ENCODE measurements around the gene PAM16.
A peak's percentile ranks its signal among the peaks of the same experiment; 100 is the strongest.

Gene PAM16

GRCh38 chr16:4350787-4351659, at the start of gene PAM16 (continued):
- TF ChIP-seq, protein P1, sequence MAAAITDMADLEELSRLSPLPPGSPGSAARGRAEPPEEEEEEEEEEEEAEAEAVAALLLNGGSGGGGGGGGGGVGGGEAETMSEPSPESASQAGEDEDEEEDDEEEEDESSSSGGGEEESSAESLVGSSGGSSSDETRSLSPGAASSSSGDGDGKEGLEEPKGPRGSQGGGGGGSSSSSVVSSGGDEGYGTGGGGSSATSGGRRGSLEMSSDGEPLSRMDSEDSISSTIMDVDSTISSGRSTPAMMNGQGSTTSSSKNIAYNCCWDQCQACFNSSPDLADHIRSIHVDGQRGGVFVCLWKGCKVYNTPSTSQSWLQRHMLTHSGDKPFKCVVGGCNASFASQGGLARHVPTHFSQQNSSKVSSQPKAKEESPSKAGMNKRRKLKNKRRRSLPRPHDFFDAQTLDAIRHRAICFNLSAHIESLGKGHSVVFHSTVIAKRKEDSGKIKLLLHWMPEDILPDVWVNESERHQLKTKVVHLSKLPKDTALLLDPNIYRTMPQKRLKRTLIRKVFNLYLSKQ (tag by site-specific recombination; IDR thresholded peaks at IDR 0.05; ENCODE audit: borderline replicate concordance): no peak
- TF ChIP-seq ZNF561 (tag by site-specific recombination; IDR thresholded peaks at IDR 0.05; ENCODE audit: borderline replicate concordance) (peak; percentile 13; the same call in 1 of the 2 replicates), GLI4 (tag by site-specific recombination; IDR thresholded peaks at IDR 0.05) (no peak), ZSCAN30 (tag by site-specific recombination; IDR thresholded peaks at IDR 0.05) (0 out of 2 replicates have a peak, but pooled peaks have one; percentile 41), ZNF184 (tag by site-specific recombination; IDR thresholded peaks at IDR 0.05) (no peak), ZNF138 (tag by site-specific recombination; IDR thresholded peaks at IDR 0.05; ENCODE audit: borderline replicate concordance) (no peak), YY1 (tag by site-specific recombination; IDR thresholded peaks at IDR 0.05) (no peak), HOXC10 (CRISPR knock-in tag; IDR thresholded peaks at IDR 0.05) (no peak), SCRT2 (tag by site-specific recombination; IDR thresholded peaks at IDR 0.05) (no peak), KLF8 (tag by site-specific recombination; IDR thresholded peaks at IDR 0.05) (no peak), ZNF624 (tag by site-specific recombination; IDR thresholded peaks at IDR 0.05) (no peak), KLF9 (tag by site-specific recombination; IDR thresholded peaks at IDR 0.05; ENCODE audit: low read depth) (peak; percentile 52), ZFP41 (tag by site-specific recombination; IDR thresholded peaks at IDR 0.05; ENCODE audit: borderline replicate concordance) (no peak), ZNF112 (tag by site-specific recombination; IDR thresholded peaks at IDR 0.05) (no peak), ZNF239 (tag by site-specific recombination; IDR thresholded peaks at IDR 0.05) (no peak), OVOL3 (tag by site-specific recombination; IDR thresholded peaks at IDR 0.05) (no peak), GFI1B (tag by site-specific recombination; IDR thresholded peaks at IDR 0.05) (no peak), ZNF596 (tag by site-specific recombination; IDR thresholded peaks at IDR 0.05) (peak; percentile 27; the same call in 1 of the 2 replicates), ZNF629 (tag by site-specific recombination; IDR thresholded peaks at IDR 0.05) (no peak), ZNF391 (tag by site-specific recombination; IDR thresholded peaks at IDR 0.05; ENCODE audit: borderline replicate concordance, low read depth) (no peak)

DNA sequence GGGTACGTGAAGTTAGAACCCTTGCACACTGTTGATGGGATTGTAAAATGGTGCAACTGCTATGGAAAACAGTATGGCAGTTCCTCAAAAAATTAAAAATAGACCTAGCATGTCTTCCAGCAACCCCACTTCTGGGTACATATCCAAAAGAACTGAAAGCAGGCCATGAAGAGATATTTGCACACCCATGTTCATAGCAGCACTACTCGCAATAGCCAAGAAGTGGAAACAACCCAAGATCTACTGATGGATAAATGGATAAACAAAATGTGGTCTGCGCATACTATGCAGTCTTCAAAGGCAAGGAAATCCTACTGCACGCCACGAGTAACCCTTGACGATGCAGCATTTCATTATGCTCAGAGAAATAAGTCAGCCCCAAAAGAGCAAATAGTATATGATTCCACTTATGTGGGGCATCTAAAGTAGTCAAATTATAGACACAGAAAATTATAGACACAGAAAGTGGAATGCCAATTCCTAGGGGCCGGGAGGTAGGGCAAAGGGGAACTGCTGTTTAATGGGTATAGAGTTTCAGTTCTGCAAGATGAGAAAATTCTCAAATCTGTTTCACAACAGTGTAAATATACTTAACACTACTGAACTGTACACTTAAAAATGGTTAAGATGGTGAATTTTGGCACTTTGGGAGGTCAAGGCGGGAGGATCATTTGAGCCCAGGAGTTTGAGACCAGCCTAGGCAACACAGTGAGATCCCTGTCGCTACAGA, 48.0 kb upstream of the PAM16 start:
- Histone ChIP-seq H3K36me3 (ENCODE audit: control insufficient read depth in 2 of 2, insufficient read depth in 1 of 2, low read length in 2 of 2) (peaks cover 0 to 47% of the 10 kb centered on the region in 2 experiments; a peak in 2 of 3 replicates), H3K4me3 (ENCODE audit: low read depth, low read length) (no peak overlapping the region), H3K27ac (ENCODE audit: extremely low read depth, low read depth, low read length) (no peak overlapping the region), H3K9me3 (ENCODE audit: control insufficient read depth, insufficient read depth, low read depth, low read length) (no peaks in the 10 kb centered on the region), H3K4me1 (ENCODE audit: control insufficient read depth, insufficient read depth, low read length) (no peaks in the 10 kb centered on the region)
- ChIA-PET POLR2A (interaction anchor here (0.7 to 0.9 kb wide), 2 partner anchors 33 to 43 kb away, joined by 3 to 7 read pairs; no protein-coding TSS in a partner anchor), CTCF (interaction anchor here (0.5 to 7.4 kb wide), 4 partner anchors 16 to 170 kb away, joined by 3 to 135 read pairs (median 61); partner anchors contain the start of gene CORO7)
- TF ChIP-seq ZSCAN23 (tag by site-specific recombination; IDR thresholded peaks at IDR 0.05) (no peak), ZSCAN18 (tag by site-specific recombination; IDR thresholded peaks at IDR 0.05) (no peak), ZNF266 (tag by site-specific recombination; IDR thresholded peaks at IDR 0.05; ENCODE audit: low read depth) (no peak), GLIS2 (tag by site-specific recombination; IDR thresholded peaks at IDR 0.05) (no peak), HOXD13 (CRISPR knock-in tag; IDR thresholded peaks at IDR 0.05; ENCODE audit: borderline replicate concordance) (no peak), ZNF837 (tag by site-specific recombination; IDR thresholded peaks at IDR 0.05) (no peak), ZNF639 (tag by site-specific recombination; IDR thresholded peaks at IDR 0.05) (no peak)
- TF ChIP-seq, protein P2, sequence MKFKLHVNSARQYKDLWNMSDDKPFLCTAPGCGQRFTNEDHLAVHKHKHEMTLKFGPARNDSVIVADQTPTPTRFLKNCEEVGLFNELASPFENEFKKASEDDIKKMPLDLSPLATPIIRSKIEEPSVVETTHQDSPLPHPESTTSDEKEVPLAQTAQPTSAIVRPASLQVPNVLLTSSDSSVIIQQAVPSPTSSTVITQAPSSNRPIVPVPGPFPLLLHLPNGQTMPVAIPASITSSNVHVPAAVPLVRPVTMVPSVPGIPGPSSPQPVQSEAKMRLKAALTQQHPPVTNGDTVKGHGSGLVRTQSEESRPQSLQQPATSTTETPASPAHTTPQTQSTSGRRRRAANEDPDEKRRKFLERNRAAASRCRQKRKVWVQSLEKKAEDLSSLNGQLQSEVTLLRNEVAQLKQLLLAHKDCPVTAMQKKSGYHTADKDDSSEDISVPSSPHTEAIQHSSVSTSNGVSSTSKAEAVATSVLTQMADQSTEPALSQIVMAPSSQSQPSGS (tag by site-specific recombination; IDR thresholded peaks at IDR 0.05; ENCODE audit: low read depth): no peak
